HPDE6-E6E7 (cell line): Measurements from ENCODE around the gene PLIN3.
A peak's percentile ranks its signal among the peaks of the same experiment; 100 is the strongest.
"Not testable (repeated sequence)": the region's sequence is repeated elsewhere in the genome, so short reads cannot be mapped to it uniquely, and the experiment has no call there.

ENCODE experiments used
- DNase-seq: peaks from one replicate; pipeline ENCODE4 v3.0.0; 2011; ENCODE audit warnings: missing footprints; ENCODE audit errors: extremely low spot score

PLIN3 gene

GRCh38 chr19:4867534-4868285 lies at the start of gene PLIN3:
PLIN3 (minus strand) TSS chr19:4867667; CDS start chr19:4861394, 6,273 bp downstream.
- DNase-seq, result peak; percentile 99

GRCh38 chr19:4916292-4917082 lies 49.0 kb upstream of the PLIN3 start:
- DNase-seq, result no peak

GRCh38 chr19:4914736-4915501 lies 47.5 kb upstream of the PLIN3 start:
- DNase-seq, result peak; percentile 87

- DNase-seq, result no peak
Measured at GRCh38 chr19:4913996-4914735, 46.7 kb upstream of the PLIN3 start.

DNA sequence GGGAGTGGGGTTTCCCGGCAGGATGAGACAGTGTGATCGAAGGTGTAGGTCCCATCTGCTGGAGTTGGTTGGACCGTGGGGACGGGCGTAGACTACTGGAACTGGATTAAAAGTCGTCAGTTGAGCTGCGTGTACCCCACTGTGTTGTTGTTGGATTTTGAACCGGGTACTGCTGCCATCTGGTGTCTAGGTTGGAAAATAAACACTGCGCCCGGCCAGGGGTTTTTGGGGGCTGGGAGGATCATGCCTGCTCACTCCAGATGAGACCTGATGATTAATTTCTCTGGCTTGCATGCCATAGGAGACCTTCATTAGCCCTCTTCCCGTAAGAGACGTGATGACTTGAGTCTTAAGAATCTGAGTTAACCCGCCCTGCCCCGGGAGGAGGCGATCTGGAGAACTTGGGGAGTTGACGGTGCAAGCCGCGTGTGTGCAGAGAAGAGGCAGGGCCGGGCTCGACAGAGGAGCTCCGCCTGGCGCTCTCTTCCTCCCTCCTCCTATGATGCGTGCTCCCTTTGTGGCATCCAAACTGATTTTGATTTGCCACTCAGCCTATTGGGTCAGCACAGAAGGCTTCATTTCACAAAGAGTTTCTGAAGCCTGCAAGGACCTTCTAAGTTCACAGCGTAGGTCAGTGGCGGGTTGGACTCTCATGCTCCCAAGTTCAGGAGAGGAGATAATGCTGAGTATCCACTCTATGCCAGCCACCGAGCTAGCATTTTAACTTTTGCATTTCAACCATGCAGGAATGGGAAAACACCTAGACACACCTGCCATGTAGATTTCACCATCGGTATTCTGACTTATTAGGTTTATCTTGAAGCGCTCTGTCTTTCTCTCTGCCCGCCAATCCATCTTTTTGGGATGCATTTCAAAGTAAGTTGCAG lies 44.6 kb upstream of the PLIN3 start:
- peak; percentile 97 for DNase-seq

GRCh38 chr19:4911314-4911713 lies 43.8 kb upstream of the PLIN3 start:
- DNase-seq, result no peak

DNA sequence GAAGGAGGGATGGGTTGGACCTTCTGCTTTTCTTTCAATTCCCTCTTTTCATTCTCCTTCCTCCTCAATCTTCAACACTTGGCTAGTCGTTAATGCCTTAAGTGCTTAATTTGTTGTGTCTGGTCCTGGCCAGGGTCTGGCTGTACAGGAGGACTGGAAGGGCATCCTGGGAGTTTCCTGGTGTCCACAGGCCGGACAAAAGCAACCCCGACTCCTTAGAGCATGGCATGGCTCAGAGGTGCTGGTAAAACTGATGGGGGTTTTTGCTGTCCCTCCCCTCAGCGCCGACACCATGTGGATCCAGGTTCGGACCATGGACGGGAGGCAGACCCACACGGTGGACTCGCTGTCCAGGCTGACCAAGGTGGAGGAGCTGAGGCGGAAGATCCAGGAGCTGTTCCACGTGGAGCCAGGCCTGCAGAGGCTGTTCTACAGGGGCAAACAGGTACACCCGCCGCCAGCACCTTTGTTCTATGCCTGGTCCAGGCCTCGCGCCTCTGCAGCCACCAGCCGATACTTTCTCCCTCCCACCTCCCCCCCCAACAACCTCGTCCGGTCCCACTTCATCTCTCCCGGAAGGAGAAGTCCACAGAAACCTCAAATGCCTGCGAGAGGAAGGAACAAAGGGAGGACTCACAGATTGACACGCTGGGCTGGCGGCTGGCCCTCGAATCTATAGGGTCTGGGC lies 43.3 kb upstream of the PLIN3 start:
- DNase-seq, result peak; percentile 44

DNA sequence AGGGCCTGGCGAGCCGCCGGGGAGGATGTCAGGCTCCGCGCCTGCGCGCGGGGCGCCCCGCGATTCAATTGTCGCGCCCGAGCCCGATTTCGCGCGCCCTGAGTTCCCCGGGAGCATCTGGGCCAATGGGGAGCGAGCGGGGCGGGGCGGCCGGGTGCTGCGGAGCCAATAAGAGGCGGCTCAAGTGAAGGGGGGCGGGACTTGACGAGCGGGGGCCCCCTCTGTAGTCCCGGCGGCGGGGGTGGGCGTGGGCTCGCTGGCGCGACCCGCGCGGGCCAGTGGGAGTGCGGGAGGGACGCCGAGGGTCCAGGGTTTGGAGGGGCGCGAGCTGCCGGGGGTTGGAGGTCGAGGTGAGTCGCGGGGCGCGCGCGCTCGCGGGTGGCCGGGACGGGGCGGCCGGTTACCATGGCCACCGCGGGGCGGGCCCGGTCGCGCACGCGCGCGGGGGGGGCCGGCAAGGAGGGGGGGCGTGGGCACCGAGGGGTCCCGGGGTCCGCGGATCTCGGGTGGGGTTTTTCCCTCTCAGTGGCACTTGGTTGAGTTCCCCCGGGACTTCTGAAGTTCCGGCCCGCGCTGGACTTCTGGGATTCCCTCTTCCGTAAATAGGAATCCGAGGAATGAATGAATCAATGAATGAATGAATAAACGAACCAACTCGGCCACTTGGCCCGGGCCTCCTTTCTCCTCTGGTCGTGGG lies 42.6 kb upstream of the PLIN3 start:
- peak; percentile 75 for DNase-seq

DNA sequence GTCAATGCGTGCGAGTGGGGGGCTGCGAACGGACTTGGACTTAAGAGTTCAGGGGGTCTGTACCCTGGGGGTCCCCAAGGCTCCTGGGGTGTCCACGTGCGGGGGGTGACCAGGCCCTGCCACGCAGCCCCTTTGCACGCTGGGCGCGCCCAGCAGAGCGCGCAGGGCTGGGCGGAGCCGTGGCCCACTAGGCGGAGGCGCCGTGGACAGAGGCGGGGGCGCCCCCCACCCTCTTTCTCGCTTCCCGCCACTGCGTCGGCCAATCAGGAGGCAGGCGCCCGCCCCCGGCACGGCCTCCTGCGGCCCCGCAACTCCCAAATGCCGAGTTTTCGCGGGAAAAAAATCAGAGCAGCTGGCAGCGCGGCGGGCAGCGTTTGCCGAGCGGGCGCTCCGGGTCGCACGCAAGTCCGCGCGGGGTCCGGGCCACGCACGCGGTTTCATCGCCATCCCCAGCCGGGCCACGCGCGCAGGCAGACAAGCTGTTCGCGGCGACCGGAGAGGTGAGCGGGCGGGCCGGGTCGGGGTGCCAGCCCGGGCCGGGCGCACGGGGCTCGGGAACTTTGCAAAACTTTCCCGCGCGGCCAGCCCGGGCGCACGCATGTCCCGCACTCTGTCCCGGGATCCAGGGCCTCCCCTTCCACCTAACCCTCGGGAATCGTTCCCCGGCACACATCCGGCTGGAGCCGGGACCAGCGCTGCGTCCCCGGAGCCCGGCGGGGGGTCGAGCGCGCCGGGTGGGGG lies 41.9 kb upstream of the PLIN3 start, which contains the start of gene UHRF1:
Gene UHRF1, plus strand, starts transcription at position 346 of the 741 bp plus-strand sequence. CDS start 1,385 bp downstream, outside the sequence.
- DNase-seq, result no peak

- no peak for DNase-seq
Measured at GRCh38 chr19:4908781-4909155, 41.3 kb upstream of the PLIN3 start.

DNA sequence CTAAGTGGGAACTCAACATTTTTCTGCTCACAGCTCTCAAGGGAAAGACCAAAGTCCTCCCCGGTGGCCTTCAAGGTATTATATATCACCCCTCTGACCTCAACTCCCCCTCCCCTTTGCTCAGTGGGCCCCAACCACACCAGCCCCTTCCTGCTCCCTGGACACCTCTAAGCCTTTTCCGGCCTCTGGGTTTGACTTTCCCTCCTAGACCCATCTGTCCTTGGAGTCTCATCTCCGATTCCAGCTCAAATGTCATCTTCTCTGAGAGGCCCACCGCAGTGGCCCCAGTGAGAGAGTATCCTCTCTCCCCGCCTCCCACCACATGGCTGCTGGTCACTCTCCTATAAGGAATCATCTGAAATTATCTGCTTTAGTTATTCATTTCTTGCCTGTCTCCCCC lies 40.9 kb upstream of the PLIN3 start:
- DNase-seq, result no peak

GRCh38 chr19:4906963-4907362 lies 39.5 kb upstream of the PLIN3 start:
- DNase-seq, result no peak

DNA sequence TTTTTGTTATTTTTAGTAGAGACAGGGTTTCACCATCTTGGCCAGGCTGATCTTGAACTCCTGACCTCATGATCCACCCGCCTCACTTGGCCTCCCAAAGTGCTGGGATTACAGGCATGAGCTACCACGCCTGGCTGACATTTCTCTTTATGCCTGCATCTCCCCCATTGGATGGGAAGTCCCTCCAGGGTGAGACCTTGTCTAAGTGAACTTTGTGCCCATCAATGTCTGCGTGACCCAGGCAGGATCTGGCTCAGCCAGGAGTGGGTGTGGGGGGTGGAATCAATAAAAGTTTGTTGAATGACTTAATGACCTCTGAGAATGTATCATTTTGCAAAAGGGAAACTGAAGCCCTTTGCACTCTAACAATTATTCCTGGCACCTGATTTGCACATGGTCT lies 37.0 kb upstream of the PLIN3 start:
- no peak for DNase-seq

DNA sequence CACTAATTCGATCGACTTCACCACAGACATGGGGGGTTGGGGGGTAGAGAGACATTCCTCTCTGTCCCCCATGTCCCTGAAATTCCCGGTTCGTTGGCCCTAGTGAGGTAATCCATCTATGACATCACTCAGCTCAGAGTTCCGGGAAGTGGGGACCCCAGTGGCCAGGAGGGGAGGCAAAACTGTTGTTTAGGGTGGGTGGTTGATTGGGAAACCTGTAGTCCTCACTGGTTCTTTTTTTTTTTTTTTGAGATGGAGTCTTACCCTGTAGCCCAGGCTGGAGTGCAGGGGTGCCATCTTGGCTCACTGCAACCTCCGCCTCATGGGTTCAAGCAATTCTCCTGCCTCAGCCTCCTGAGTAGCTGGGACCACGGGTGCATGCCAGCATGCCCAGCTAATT lies 35.3 kb upstream of the PLIN3 start, which contains the start of gene ARRDC5:
Gene ARRDC5, minus strand, starts transcription at position 101 of the 400 bp plus-strand sequence. Its CDS starts 71 bp downstream, at position 30.
- no peak for DNase-seq

GRCh38 chr19:4900879-4901278 lies 33.4 kb upstream of the PLIN3 start:
- DNase-seq, result not testable (repeated sequence)

DNA sequence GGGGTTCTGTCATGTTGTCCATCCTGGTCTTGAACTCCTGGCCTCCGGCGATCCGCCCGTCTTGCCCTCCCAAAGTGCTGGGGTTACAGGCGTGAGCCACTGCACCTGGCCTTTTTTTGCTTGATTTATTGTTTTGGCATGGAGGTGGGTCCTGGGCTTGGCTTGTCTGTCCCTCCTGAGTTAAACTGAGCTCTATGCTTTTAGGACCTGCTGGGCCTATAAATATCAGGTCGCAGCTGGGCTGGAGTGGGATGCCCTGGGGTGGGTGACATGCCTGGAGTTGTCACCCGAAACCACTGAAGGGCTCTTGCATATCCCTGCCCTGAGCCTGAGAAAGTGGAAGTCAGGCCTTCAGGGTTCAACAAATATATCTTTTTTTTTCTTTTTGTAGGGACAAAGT lies 29.7 kb upstream of the PLIN3 start:
- no peak for DNase-seq

DNA sequence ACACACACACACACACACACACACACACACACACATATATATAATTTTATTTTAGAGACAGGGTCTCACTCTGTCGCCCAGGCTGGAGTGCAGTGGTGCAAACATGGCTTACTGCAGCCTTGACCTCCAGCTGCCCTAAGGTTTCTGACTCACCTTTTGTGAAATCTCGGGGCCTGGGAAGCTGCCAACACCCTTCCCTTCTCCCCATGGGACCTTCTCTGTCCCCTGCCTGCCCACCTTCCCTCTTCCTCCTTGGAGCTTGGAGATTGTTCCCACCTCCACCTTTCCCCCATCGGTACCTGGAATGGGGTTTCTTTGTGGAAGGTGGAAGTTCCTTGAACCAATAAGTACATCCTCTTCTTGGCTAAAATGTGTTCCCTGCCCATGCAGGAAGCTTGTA lies 28.9 kb upstream of the PLIN3 start:
- no peak for DNase-seq

DNA sequence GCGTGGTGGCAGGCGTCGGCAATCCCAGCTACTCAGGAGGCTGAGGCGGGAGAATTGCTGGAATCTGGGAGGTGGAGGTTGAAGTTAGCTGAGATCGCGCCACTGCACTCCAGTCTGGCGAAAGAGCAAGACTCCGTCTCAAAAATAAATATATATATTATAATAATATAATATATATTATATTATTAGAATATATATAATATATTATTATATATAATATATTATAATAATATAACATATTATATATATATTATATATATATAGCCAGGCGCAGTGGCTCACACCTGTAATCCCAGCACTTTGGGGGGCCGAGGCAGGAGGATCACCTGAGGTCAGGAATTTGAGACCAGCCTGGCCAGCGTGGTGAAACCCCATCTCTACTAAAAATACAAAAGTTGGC lies 25.5 kb upstream of the PLIN3 start:
- not testable (repeated sequence) for DNase-seq
